ENCODE results near the gene EMC10. TPM values are rescaled to one million over a fixed set of nuclear protein-coding genes. Genes with fewer than 3 reads are reported as not detected.

Gene EMC10
- polyA plus RNA-seq, 1 of the 3 experiments (the other 2 are of a cell fraction), result 218 TPM

- ChIA-PET CTCF (interaction anchor here (1.7 to 4.4 kb wide), 3 partner anchors 14 to 102 kb away, joined by 6 to 34 read pairs (median 6); no protein-coding TSS in a partner anchor), POLR2A (interaction anchor here (0.9 kb wide), 1 partner anchor 75 kb away, joined by 4 read pairs; no protein-coding TSS in a partner anchor)
- H3K36me3 ChIP-seq (replicated peaks in 1 of 2; ENCODE audit: control insufficient read depth in 1 of 2, insufficient read depth in 2 of 2, low read length in 1 of 2), result no peaks in the 10 kb centered on the region
- H3K4me3 ChIP-seq (ENCODE audit: low read depth in 2 of 2, low read length in 1 of 2), result no peak overlapping the region
- H3F3A ChIP-seq (replicated peaks; ENCODE audit: insufficient read depth), result no peaks in the 10 kb centered on the region
- 85% methylated on average over 1 of the region's 1 CpG for WGBS (ENCODE audit: low lambda C conversion rate)
- no peak for DNase-seq
- peaks cover 5% of the 10 kb centered on the region; the same call in 1 of the 2 replicates for H3K27me3 ChIP-seq (ENCODE audit: insufficient read depth)
- no peak overlapping the region for H2AFZ ChIP-seq (ENCODE audit: low read depth)
- no peaks in the 10 kb centered on the region for H3K79me2 ChIP-seq (ENCODE audit: insufficient read depth)
- H3K9me3 ChIP-seq, result no peaks in the 10 kb centered on the region
- TF ChIP-seq MAX (IDR thresholded peaks at IDR 0.05; ENCODE audit: low read depth) (no peak), SIN3A (IDR thresholded peaks at IDR 0.05; ENCODE audit: borderline replicate concordance, low read depth, low read length) (no peak), CHD2 (IDR thresholded peaks at IDR 0.05; ENCODE audit: low read length, partially characterized antibody) (no peak), RAD21 (IDR thresholded peaks at IDR 0.05; ENCODE audit: low read length) (no peak), GABPA (IDR thresholded peaks at IDR 0.05; ENCODE audit: low read depth) (no peak), NFIC (IDR thresholded peaks at IDR 0.05; ENCODE audit: borderline replicate concordance) (no peak), FOXJ3 (CRISPR knock-in tag; IDR thresholded peaks at IDR 0.05) (no peak), TAF1 (IDR thresholded peaks at IDR 0.05; ENCODE audit: borderline replicate concordance, low read depth, low read length) (no peak), RXRA (IDR thresholded peaks at IDR 0.05; ENCODE audit: borderline replicate concordance, low read depth) (no peak), TEAD4 (IDR thresholded peaks at IDR 0.05; ENCODE audit: borderline replicate concordance, insufficient read depth) (no peak), MEF2A (IDR thresholded peaks at IDR 0.05; ENCODE audit: borderline replicate concordance, low read depth) (no peak), YY1 (IDR thresholded peaks at IDR 0.05; ENCODE audit: low read depth) (no peak)
- TF ChIP-seq, protein P1, sequence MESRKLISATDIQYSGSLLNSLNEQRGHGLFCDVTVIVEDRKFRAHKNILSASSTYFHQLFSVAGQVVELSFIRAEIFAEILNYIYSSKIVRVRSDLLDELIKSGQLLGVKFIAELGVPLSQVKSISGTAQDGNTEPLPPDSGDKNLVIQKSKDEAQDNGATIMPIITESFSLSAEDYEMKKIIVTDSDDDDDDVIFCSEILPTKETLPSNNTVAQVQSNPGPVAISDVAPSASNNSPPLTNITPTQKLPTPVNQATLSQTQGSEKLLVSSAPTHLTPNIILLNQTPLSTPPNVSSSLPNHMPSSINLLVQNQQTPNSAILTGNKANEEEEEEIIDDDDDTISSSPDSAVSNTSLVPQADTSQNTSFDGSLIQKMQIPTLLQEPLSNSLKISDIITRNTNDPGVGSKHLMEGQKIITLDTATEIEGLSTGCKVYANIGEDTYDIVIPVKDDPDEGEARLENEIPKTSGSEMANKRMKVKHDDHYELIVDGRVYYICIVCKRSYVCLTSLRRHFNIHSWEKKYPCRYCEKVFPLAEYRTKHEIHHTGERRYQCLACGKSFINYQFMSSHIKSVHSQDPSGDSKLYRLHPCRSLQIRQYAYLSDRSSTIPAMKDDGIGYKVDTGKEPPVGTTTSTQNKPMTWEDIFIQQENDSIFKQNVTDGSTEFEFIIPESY (IDR thresholded peaks at IDR 0.05; ENCODE audit: borderline replicate concordance, low read depth), result no peak
- no peak overlapping the region for H3K9ac ChIP-seq
- H3K4me1 ChIP-seq (ENCODE audit: control insufficient read depth in 1 of 2, insufficient read depth in 2 of 2, low read depth in 1 of 2, low read length in 1 of 2), result peaks cover 0 to 4% of the 10 kb centered on the region in 2 experiments; a peak in 1 of 4 replicates
- no peaks in the 10 kb centered on the region for H4K20me1 ChIP-seq (ENCODE audit: insufficient read depth)
- no peaks in the 10 kb centered on the region for H3K9me2 ChIP-seq
- no peak overlapping the region for H3K4me2 ChIP-seq
- H3K27ac ChIP-seq (ENCODE audit: low read depth in 2 of 2, low read length in 1 of 2), result no peak overlapping the region
These were observed 16.7 kb upstream of the EMC10 start for GRCh38 chr19:50459638-50460037.

- Histone ChIP-seq H3K27me3 (ENCODE audit: insufficient read depth) (peaks cover 5% of the 10 kb centered on the region; the same call in 1 of the 2 replicates), H2AFZ (ENCODE audit: low read depth) (no peak overlapping the region), H3F3A (replicated peaks; ENCODE audit: insufficient read depth) (no peaks in the 10 kb centered on the region), H3K4me1 (ENCODE audit: control insufficient read depth in 1 of 2, insufficient read depth in 2 of 2, low read depth in 1 of 2, low read length in 1 of 2) (peaks cover 0 to 4% of the 10 kb centered on the region in 2 experiments; a peak in 1 of 4 replicates), H3K27ac (ENCODE audit: low read depth in 2 of 2, low read length in 1 of 2) (no peak overlapping the region), H3K79me2 (ENCODE audit: insufficient read depth) (no peaks in the 10 kb centered on the region), H3K9ac (no peak overlapping the region), H3K36me3 (replicated peaks in 1 of 2; ENCODE audit: control insufficient read depth in 1 of 2, insufficient read depth in 2 of 2, low read length in 1 of 2) (no peaks in the 10 kb centered on the region), H3K9me2 (no peaks in the 10 kb centered on the region), H3K4me3 (ENCODE audit: low read depth in 2 of 2, low read length in 1 of 2) (no peak overlapping the region), H3K4me2 (no peak overlapping the region), H4K20me1 (ENCODE audit: insufficient read depth) (no peaks in the 10 kb centered on the region), H3K9me3 (no peaks in the 10 kb centered on the region)
- ChIA-PET POLR2A (interaction anchor here (0.7 to 1.1 kb wide), 4 partner anchors 17 to 92 kb away, joined by 3 to 4 read pairs (median 3); partner anchors contain the start of gene POLD1), CTCF (interaction anchor here (0.6 to 8.3 kb wide), 24 partner anchors 9 to 208 kb away, joined by 3 to 80 read pairs (median 4); partner anchors contain the start of genes MYBPC2 and POLD1)
- no peak for TF ChIP-seq NRF1 (IDR thresholded peaks at IDR 0.05; ENCODE audit: low read depth, low read length)
- TF ChIP-seq CTCF (IDR thresholded peaks at IDR 0.05), result no peak
- no peak for TF ChIP-seq FOXJ3 (CRISPR knock-in tag; IDR thresholded peaks at IDR 0.05)
- no peak for DNase-seq
- 63% methylated on average over 13 of the region's 13 CpGs for WGBS (ENCODE audit: low lambda C conversion rate)
These were observed 16.0 kb upstream of the EMC10 start for GRCh38 chr19:50460161-50460765.

All from SK-N-SH (cell line).